Dedifferentiated amniotic fluid mesenchymal stem cell (primary cell): Measurements from ENCODE around the gene CEP85.
A peak's percentile ranks its signal among the peaks of the same experiment; 100 is the strongest.

ENCODE experiments used
- DNase-seq: peaks from one replicate; pipeline ENCODE4 v3.0.0-alpha.2; 2016; ENCODE audit errors: extremely low spot score

The CEP85 gene

GRCh38 chr1:26233903-26234643, at the start of gene CEP85:
TSS of gene CEP85 (plus strand) at chr1:26234200. CDS start at chr1:26239784, 5,584 bp downstream.
- peak; percentile 98 for DNase-seq

- DNase-seq = no peak
Observed at GRCh38 chr1:26184883-26185282, 49.1 kb upstream of the CEP85 start.

GRCh38 chr1:26187882-26188281, 46.1 kb upstream of the CEP85 start:
- no peak for DNase-seq

GRCh38 chr1:26188477-26188876, 45.5 kb upstream of the CEP85 start:
- DNase-seq = no peak

GRCh38 chr1:26189331-26189730, 44.7 kb upstream of the CEP85 start:
- no peak for DNase-seq

GRCh38 chr1:26189751-26190275, 44.2 kb upstream of the CEP85 start:
- DNase-seq = no peak

- DNase-seq = no peak
Observed at GRCh38 chr1:26190373-26190987, 43.5 kb upstream of the CEP85 start, which contains the start of gene CATSPER4. TSS of gene CATSPER4 (plus strand) at chr1:26190602. CDS start at chr1:26190628, 26 bp downstream.

GRCh38 chr1:26191739-26192138, 42.3 kb upstream of the CEP85 start:
- DNase-seq = no peak

GRCh38 chr1:26195805-26196204, 38.2 kb upstream of the CEP85 start:
- DNase-seq = no peak

GRCh38 chr1:26197301-26197700, 36.7 kb upstream of the CEP85 start:
- no peak for DNase-seq

GRCh38 chr1:26197813-26198212, 36.2 kb upstream of the CEP85 start:
- no peak for DNase-seq

- no peak for DNase-seq
Observed at GRCh38 chr1:26200413-26200812, 33.6 kb upstream of the CEP85 start.

- no peak for DNase-seq
Observed at GRCh38 chr1:26203642-26204318, 30.2 kb upstream of the CEP85 start.

- no peak for DNase-seq
Observed at GRCh38 chr1:26210147-26210870, 23.7 kb upstream of the CEP85 start.

GRCh38 chr1:26212726-26213125, 21.3 kb upstream of the CEP85 start:
- no peak for DNase-seq

GRCh38 chr1:26213335-26213905, 20.6 kb upstream of the CEP85 start:
- no peak for DNase-seq

GRCh38 chr1:26215246-26215645, 18.8 kb upstream of the CEP85 start:
- no peak for DNase-seq

GRCh38 chr1:26218906-26219494, 15.0 kb upstream of the CEP85 start:
- DNase-seq = no peak

GRCh38 chr1:26220199-26220912, 13.6 kb upstream of the CEP85 start:
- DNase-seq = no peak

- DNase-seq = no peak
Observed at GRCh38 chr1:26221094-26221493, 12.9 kb upstream of the CEP85 start.

GRCh38 chr1:26224606-26225005, 9.4 kb upstream of the CEP85 start:
- DNase-seq = no peak
